Keratinocyte (primary cell): ENCODE results near the gene SPAG6. TPM values are rescaled to one million over a fixed set of nuclear protein-coding genes. Genes with fewer than 3 reads are reported as not detected.

Experiments
- DNase-seq: peaks from one replicate; pipeline ENCODE4 v3.0.0-alpha.2; 2011; ENCODE audit warnings: low read depth, missing footprints, low spot score
- FAIRE-seq: peaks from 2 replicates; lab custom pipeline; 2011; peaks lifted over from hg19 to GRCh38; lab: Jason Lieb, UNC
- H2AFZ ChIP-seq: 2 replicates; pipeline ENCODE4 v1.6.0; 2012; ENCODE audit warnings: low read length, control low read depth, inconsistent platforms; ENCODE audit not compliant: control insufficient read depth
- H3K27ac ChIP-seq: 2 replicates; pipeline ENCODE4 v1.5.1; 2011; ENCODE audit warnings: low read length; ENCODE audit not compliant: control insufficient read depth, insufficient read depth
- H3K27me3 ChIP-seq: 3 replicates; pipeline ENCODE4 v1.6.0; 2011; ENCODE audit warnings: low read length; ENCODE audit not compliant: control insufficient read depth, insufficient read depth; ENCODE audit errors: extremely low read depth
- H3K36me3 ChIP-seq, 2 experiments: 2 replicates in 1 of 2; 3 replicates in 1 of 2; pipeline ENCODE4 v1.5.1; 2011; ENCODE audit warnings: low read length in 2 of 2, mild to moderate bottlenecking in 1 of 2; ENCODE audit not compliant: control insufficient read depth in 2 of 2, insufficient read depth in 2 of 2; ENCODE audit errors: extremely low read depth in 1 of 2
- H3K4me1 ChIP-seq: 3 replicates; pipeline ENCODE4 v1.5.1; 2011; ENCODE audit warnings: low read length; ENCODE audit not compliant: control insufficient read depth, insufficient read depth; ENCODE audit errors: extremely low read depth
- H3K4me2 ChIP-seq: 3 replicates; pipeline ENCODE4 v1.6.0; 2011; ENCODE audit warnings: low read depth, low read length; ENCODE audit not compliant: control insufficient read depth, insufficient read depth; ENCODE audit errors: extremely low read depth
- H3K4me3 ChIP-seq, 3 experiments: fragments of 200-600 bp in 1 of 3; sonication (generic) in 1 of 3; 2 replicates in 2 of 3; 3 replicates in 1 of 3; pipeline ENCODE4 v1.5.1; 2011 to 2016; ENCODE audit warnings: low read length in 3 of 3, mild to moderate bottlenecking in 3 of 3, control low read depth in 2 of 3, inconsistent platforms in 1 of 3, low read depth in 1 of 3, mixed read lengths in 1 of 3, mixed run types in 1 of 3, moderate library complexity in 1 of 3; ENCODE audit not compliant: control insufficient read depth in 2 of 3, insufficient read depth in 2 of 3; ENCODE audit errors: extremely low read depth in 1 of 3
- H3K79me2 ChIP-seq: 2 replicates; pipeline ENCODE4 v1.6.0; 2012; ENCODE audit warnings: low read length; ENCODE audit not compliant: control insufficient read depth, insufficient read depth
- H3K9ac ChIP-seq: 3 replicates; pipeline ENCODE4 v1.6.0; 2011; ENCODE audit warnings: low read length; ENCODE audit not compliant: control insufficient read depth, insufficient read depth; ENCODE audit errors: extremely low read depth
- H3K9me1 ChIP-seq: 3 replicates; pipeline ENCODE4 v1.6.0; 2011; ENCODE audit warnings: low read length; ENCODE audit not compliant: control insufficient read depth, insufficient read depth; ENCODE audit errors: extremely low read depth
- H3K9me3 ChIP-seq: 2 replicates; pipeline ENCODE4 v1.5.1; 2012; ENCODE audit warnings: low read depth, low read length; ENCODE audit not compliant: control insufficient read depth
- H4K20me1 ChIP-seq: 3 replicates; pipeline ENCODE4 v1.6.0; 2011; ENCODE audit warnings: low read length; ENCODE audit not compliant: control insufficient read depth, insufficient read depth; ENCODE audit errors: extremely low read depth
- CTCF ChIP-seq, 3 experiments: IDR thresholded peaks in 1 of 3; conservative IDR thresholded peaks in 1 of 3; optimal IDR thresholded peaks in 1 of 3; 2 replicates in 2 of 3; 3 replicates in 1 of 3; pipeline versions ENCODE3 to v1.5.1; 2011; ENCODE audit warnings: low read length in 3 of 3, mild to moderate bottlenecking in 3 of 3, moderate library complexity in 2 of 3, control low read depth in 1 of 3, inconsistent platforms in 1 of 3; ENCODE audit not compliant: insufficient read depth in 2 of 3; ENCODE audit errors: extremely low read depth in 1 of 3
- EZH2 ChIP-seq: IDR thresholded peaks from one replicate; pipeline ENCODE4 v1.6.1; 2012; ENCODE audit warnings: inconsistent platforms, mild to moderate bottlenecking, low read length, moderate library complexity
- dilution Hi-C: fragments of 300-500 bp; cut with MboI; formaldehyde crosslinking; loops from one replicate; pipeline ENCODE4 v1.7.0; 2020; ENCODE audit warnings: low sequenced_read_pairs; ENCODE audit not compliant: extremely low pct_ligation_motif_present
- polyA plus RNA-seq, 5 experiments: library from polyadenylated mRNA; depleted of rRNA in 3 of 5; stranded (reverse) in 3 of 5; stranded (forward) in 1 of 5; unstranded in 1 of 5; fragments of >200 nt; gene quantifications; 1 replicate in 1 of 5; 2 replicates in 3 of 5; 3 replicates in 1 of 5; pipeline versions ENCODE4 v1.2.1 to v1.2.3, GENCODE V29; 2011 to 2012; ENCODE audit warnings: missing spikeins in 2 of 5, low read depth in 1 of 5, low replicate concordance in 1 of 5

SPAG6 gene
- polyA plus RNA-seq, 1 donor (not counting 4 experiments of a cell fraction or from before 2014, with no cell fraction given), result not detected

GRCh38 chr10:22324413-22324812 lies 20.9 kb upstream of the SPAG6 start:
- H3K4me1 ChIP-seq, result peaks cover 28% of the 10 kb centered on the region
- H3K27ac ChIP-seq, result no peak overlapping the region
- H3K9ac ChIP-seq, result no peak overlapping the region
- peaks cover 2 to 3% of the 10 kb centered on the region in 2 experiments for H3K36me3 ChIP-seq
- H4K20me1 ChIP-seq, result no peaks in the 10 kb centered on the region
- dilution Hi-C loops, result no loop called here
- no peak overlapping the region for H2AFZ ChIP-seq
- no peaks in the 10 kb centered on the region for H3K9me3 ChIP-seq
- TF ChIP-seq CTCF (optimal IDR thresholded peaks at IDR 0.05 in 1 of 3, IDR thresholded peaks at IDR 0.05 in 1 of 3, conservative IDR thresholded peaks at IDR 0.05 in 1 of 3; ENCODE audit: extremely low read depth in 1 of 3, insufficient read depth in 2 of 3, low read length in 3 of 3) (no peak), EZH2 (no peak)
- H3K4me2 ChIP-seq, result peak overlapping the region; percentile 97
- no peak overlapping the region for H3K4me3 ChIP-seq
- DNase-seq, result no peak
- no peaks in the 10 kb centered on the region for H3K79me2 ChIP-seq
- no peaks in the 10 kb centered on the region for H3K9me1 ChIP-seq
- H3K27me3 ChIP-seq, result peaks cover 14% of the 10 kb centered on the region
- no peak for FAIRE-seq

- Histone ChIP-seq H3K36me3 (peaks cover 3 to 7% of the 10 kb centered on the region in 2 experiments), H3K9me3 (no peaks in the 10 kb centered on the region), H3K9me1 (no peaks in the 10 kb centered on the region), H3K4me1 (peaks cover 27% of the 10 kb centered on the region), H3K9ac (peak overlapping the region; percentile 61), H3K27ac (no peak overlapping the region), H3K79me2 (no peaks in the 10 kb centered on the region), H3K4me2 (peak overlapping the region; percentile 97), H4K20me1 (no peaks in the 10 kb centered on the region), H3K4me3 (peak overlapping the region; percentile 46 to 81 (median 67)), H3K27me3 (peaks cover 14% of the 10 kb centered on the region), H2AFZ (peak overlapping the region; percentile 58)
- TF ChIP-seq EZH2 (peak; percentile 38), CTCF (optimal IDR thresholded peaks at IDR 0.05 in 1 of 3, IDR thresholded peaks at IDR 0.05 in 1 of 3, conservative IDR thresholded peaks at IDR 0.05 in 1 of 3; ENCODE audit: extremely low read depth in 1 of 3, insufficient read depth in 2 of 3, low read length in 3 of 3) (no peak)
- dilution Hi-C loops, result no loop called here
- DNase-seq, result no peak
- no peak for FAIRE-seq
These were observed 20.4 kb upstream of the SPAG6 start for GRCh38 chr10:22324893-22325271.
